Measurements from ENCODE around the gene ZNF30. TPM values are rescaled to one million over a fixed set of nuclear protein-coding genes. Genes with fewer than 3 reads are reported as not detected.
"Not testable (repeated sequence)": the region's sequence is repeated elsewhere in the genome, so short reads cannot be mapped to it uniquely, and the experiment has no call there.

ZNF30 gene
- total RNA-seq, 1 donor from 2014 or later = 6.2 TPM

DNA sequence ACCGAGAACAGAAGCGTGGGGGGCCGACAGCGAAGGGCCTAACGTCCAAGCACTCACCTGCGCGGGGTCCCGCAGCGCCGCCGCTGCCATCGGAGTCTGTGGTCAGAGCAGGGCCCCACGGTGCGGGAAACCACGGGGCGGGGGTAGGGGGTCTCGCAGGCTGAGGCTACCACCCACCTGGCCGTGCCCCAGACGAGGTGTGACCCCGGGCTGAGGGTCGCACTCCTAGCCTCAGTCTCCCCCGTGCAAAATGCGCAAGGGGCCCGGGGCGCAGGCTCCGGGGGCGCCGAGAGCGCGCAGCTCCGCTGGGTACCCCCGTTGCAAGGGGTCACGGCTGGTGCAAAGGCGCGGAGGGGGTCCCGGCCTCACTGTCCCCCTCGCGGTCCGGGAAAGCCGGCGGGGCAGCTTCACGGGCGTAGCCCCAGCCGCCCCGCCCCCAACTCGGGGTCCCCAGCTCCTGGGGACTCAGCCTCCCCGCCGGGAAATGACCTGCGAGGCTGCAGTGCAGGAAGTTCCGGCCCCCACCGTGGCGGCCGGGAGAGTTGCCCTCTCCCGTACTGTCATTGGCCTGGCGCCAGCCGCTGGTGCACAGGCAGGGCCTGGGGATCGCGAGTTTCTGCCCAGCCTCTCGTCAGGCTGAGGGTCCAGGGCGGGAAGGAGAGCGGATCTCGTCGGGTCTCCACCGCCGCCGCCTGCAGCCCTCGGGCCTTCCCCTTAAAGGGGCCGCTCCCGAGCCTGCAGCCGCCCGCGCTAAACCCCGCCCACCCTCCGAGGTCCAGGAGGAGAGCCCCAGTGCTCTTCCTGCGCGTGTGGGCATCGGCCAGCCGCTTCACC lies 37.1 kb downstream of the ZNF30 start, which contains the start of gene ZNF792:
Gene ZNF792 (minus strand): TSS at position 657 of the 834 bp plus-strand sequence. CDS start 567 bp downstream, at position 90.
- Mint-ChIP-seq H3K4me1 (ENCODE audit: unreplicated experiment) (peaks cover 20% of the 10 kb centered on the region), H3K27me3 (ENCODE audit: unreplicated experiment) (peaks cover 2% of the 10 kb centered on the region), H3K4me3 (ENCODE audit: unreplicated experiment) (peak within 1 kb of the TSS; percentile 82), H3K36me3 (ENCODE audit: unreplicated experiment) (peaks cover 17% of the 10 kb centered on the region), H3K27ac (ENCODE audit: unreplicated experiment) (peak within 1 kb of the TSS; percentile 19), H3K9me3 (ENCODE audit: unreplicated experiment) (peaks cover 12% of the 10 kb centered on the region)
- DNase-seq (ENCODE audit: extremely low spot score, unreplicated experiment) = peak; percentile 88
- TF ChIP-seq, protein P1, sequence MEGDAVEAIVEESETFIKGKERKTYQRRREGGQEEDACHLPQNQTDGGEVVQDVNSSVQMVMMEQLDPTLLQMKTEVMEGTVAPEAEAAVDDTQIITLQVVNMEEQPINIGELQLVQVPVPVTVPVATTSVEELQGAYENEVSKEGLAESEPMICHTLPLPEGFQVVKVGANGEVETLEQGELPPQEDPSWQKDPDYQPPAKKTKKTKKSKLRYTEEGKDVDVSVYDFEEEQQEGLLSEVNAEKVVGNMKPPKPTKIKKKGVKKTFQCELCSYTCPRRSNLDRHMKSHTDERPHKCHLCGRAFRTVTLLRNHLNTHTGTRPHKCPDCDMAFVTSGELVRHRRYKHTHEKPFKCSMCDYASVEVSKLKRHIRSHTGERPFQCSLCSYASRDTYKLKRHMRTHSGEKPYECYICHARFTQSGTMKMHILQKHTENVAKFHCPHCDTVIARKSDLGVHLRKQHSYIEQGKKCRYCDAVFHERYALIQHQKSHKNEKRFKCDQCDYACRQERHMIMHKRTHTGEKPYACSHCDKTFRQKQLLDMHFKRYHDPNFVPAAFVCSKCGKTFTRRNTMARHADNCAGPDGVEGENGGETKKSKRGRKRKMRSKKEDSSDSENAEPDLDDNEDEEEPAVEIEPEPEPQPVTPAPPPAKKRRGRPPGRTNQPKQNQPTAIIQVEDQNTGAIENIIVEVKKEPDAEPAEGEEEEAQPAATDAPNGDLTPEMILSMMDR (IDR thresholded peaks at IDR 0.05) = no peak

DNA sequence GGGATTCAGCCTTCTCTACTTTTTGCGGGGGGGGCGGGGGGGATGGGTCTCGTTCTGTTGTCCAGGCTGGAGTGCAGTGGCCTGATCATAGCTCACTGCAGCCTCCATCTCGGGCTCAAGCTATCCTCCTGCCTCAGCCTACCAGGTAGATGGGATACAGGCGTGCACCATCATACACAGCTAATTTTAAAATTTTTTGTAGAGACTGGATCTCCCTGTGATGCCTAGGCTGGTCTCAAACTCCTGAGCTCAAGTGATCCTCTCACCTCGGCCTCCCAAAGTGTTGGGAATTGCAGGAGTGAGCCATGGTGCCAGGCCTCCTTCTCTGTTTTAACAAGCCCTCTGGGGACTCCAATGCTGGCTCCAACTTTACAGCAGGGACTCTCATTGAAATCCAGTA lies 37.9 kb downstream of the ZNF30 start:
- peak; percentile 30 for DNase-seq (ENCODE audit: extremely low spot score, unreplicated experiment)
- Mint-ChIP-seq H3K27ac (ENCODE audit: unreplicated experiment) (no peak overlapping the region), H3K9me3 (ENCODE audit: unreplicated experiment) (peaks cover 8% of the 10 kb centered on the region), H3K4me3 (ENCODE audit: unreplicated experiment) (peak overlapping the region; percentile 71), H3K4me1 (ENCODE audit: unreplicated experiment) (peaks cover 20% of the 10 kb centered on the region), H3K27me3 (ENCODE audit: unreplicated experiment) (peaks cover 2% of the 10 kb centered on the region), H3K36me3 (ENCODE audit: unreplicated experiment) (peaks cover 9% of the 10 kb centered on the region)
- TF ChIP-seq, protein P1 (IDR thresholded peaks at IDR 0.05) = no peak

DNA sequence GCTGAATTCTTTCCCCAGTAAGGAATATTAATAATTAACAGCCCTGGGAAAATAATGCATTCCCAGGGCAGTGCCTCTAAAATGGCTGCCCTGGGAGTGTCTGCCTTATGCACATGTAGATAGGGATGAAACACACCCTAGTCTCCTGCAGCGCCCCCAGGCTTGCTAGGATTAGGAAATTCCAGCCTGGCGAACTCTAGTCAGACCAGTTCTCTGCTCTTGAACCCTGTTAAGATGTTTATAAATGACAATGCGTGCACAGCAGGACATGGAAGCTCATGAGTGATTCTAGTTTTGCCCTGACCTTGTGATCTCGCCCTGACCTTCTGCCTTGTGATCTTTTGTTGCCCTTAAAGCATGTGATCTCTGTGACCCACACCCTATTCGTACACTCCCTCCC lies 38.8 kb downstream of the ZNF30 start:
- not testable (repeated sequence) for H3K9me3 Mint-ChIP-seq (ENCODE audit: unreplicated experiment); H3K4me3 Mint-ChIP-seq (ENCODE audit: unreplicated experiment); H3K27ac Mint-ChIP-seq (ENCODE audit: unreplicated experiment); DNase-seq (ENCODE audit: extremely low spot score, unreplicated experiment); H3K36me3 Mint-ChIP-seq (ENCODE audit: unreplicated experiment); H3K27me3 Mint-ChIP-seq (ENCODE audit: unreplicated experiment)
- H3K4me1 Mint-ChIP-seq (ENCODE audit: unreplicated experiment) = peaks cover 20% of the 10 kb centered on the region

DNA sequence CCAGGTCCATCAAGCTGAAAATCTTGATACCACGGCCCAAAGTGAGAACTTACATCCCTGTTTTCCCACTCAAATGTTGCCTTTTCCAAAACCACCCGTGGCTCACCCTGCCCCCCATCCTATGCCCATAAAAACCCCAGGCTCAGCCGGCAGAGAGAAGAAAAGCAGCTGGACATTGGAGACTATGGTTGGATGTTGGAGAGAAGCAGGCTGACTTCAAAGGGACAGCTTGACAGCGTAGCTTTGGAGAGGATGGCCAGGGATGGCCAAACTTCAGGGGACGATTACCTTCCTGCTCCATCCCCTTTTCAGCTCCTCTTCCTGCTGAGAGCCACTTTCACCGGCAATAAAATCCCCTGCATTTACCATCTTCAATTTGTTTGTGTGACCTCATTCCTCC lies 40.8 kb downstream of the ZNF30 start:
- TF ChIP-seq, protein P1 (IDR thresholded peaks at IDR 0.05) = no peak
- Mint-ChIP-seq H3K4me1 (ENCODE audit: unreplicated experiment) (peaks cover 10% of the 10 kb centered on the region), H3K27ac (ENCODE audit: unreplicated experiment) (no peak overlapping the region), H3K4me3 (ENCODE audit: unreplicated experiment) (no peak overlapping the region), H3K9me3 (ENCODE audit: unreplicated experiment) (no peaks in the 10 kb centered on the region), H3K27me3 (ENCODE audit: unreplicated experiment) (peaks cover 2% of the 10 kb centered on the region), H3K36me3 (ENCODE audit: unreplicated experiment) (peaks cover 1% of the 10 kb centered on the region)
- no peak for DNase-seq (ENCODE audit: extremely low spot score, unreplicated experiment)

DNA sequence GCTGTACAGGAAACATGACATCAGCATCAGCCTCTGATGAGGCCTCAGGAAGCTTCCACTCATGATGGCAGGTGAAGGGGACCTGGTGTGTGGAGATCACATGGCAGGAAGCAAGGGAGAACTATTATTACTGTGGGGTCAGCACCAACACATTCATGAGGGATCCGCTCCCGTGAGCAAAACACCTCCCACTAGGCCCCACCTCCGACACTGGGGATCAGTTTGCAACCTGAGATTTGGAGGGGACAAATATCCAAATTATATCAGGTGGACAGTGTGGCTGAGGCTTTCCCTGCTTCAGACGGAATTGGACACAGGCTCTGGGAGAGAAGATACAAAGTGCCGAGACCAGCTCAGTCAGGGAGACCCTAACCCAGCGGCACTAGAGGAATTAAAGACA lies 43.0 kb downstream of the ZNF30 start:
- Mint-ChIP-seq H3K9me3 (ENCODE audit: unreplicated experiment) (no peaks in the 10 kb centered on the region), H3K27me3 (ENCODE audit: unreplicated experiment) (peaks cover 7% of the 10 kb centered on the region), H3K27ac (ENCODE audit: unreplicated experiment) (no peak overlapping the region), H3K4me3 (ENCODE audit: unreplicated experiment) (no peak overlapping the region), H3K36me3 (ENCODE audit: unreplicated experiment) (peaks cover 1% of the 10 kb centered on the region), H3K4me1 (ENCODE audit: unreplicated experiment) (peaks cover 2% of the 10 kb centered on the region)
- TF ChIP-seq, protein P1 (IDR thresholded peaks at IDR 0.05) = no peak
- peak; percentile 42 for DNase-seq (ENCODE audit: extremely low spot score, unreplicated experiment)

DNA sequence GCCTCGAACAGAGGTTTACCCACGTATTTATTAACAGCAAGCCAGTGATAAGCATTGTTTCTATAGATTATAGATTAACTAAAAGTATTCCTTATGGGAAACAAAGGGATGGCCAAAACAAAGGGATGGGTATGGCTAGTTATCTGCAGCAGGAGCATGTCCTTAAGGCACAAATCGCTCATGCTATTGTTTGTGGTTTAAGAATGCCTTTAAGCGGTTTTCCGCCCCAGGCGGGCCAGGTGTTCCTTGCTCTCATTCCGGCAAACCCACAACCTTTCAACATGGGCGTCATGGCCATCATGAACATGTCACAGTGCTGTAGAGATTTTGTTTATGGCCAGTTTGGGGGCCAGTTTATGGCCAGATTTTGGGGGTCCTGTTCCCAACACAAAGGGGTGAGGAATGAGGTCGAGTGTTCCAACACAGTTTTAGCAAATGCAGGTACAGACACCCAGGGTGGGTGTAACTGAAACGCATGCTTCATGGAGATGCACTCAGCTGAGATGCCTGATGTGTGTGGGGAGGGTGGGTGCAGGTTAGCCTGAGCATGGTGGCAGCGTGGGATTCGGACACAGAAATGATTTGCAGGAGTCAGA lies 43.6 kb downstream of the ZNF30 start:
- H3K36me3 Mint-ChIP-seq (ENCODE audit: unreplicated experiment); H3K9me3 Mint-ChIP-seq (ENCODE audit: unreplicated experiment); H3K4me1 Mint-ChIP-seq (ENCODE audit: unreplicated experiment); H3K27ac Mint-ChIP-seq (ENCODE audit: unreplicated experiment); H3K4me3 Mint-ChIP-seq (ENCODE audit: unreplicated experiment): not testable (repeated sequence)
- peaks cover 11% of the 10 kb centered on the region for H3K27me3 Mint-ChIP-seq (ENCODE audit: unreplicated experiment)
- DNase-seq (ENCODE audit: extremely low spot score, unreplicated experiment) = peak; percentile 70
